Neural progenitor cell (in vitro differentiated cells): ENCODE measurements around the gene MOCOS. TPM values are rescaled to one million over a fixed set of nuclear protein-coding genes. Genes with fewer than 3 reads are reported as not detected.

Experiments
- DNase-seq: peaks from one replicate; pipeline ENCODE4 v3.0.0-alpha.2; 2016; ENCODE audit warnings: low spot score
- H2AFZ ChIP-seq: fragments of 200-600 bp; sonication (generic); replicated peaks from 2 replicates; pipeline ENCODE4 v1.6.1; 2016; ENCODE audit warnings: antibody characterized with exemption
- H3F3A ChIP-seq: fragments of 200-600 bp; sonication (generic); 2 replicates; pipeline ENCODE4 v1.6.1; 2016; ENCODE audit warnings: antibody characterized with exemption, low read depth
- H3K27ac ChIP-seq: fragments of 200-600 bp; sonication (generic); 2 replicates; pipeline ENCODE4 v1.5.1; 2016; ENCODE audit warnings: mild to moderate bottlenecking
- H3K27me3 ChIP-seq: fragments of 200-600 bp; sonication (generic); 2 replicates; pipeline ENCODE4 v1.6.1; 2016; ENCODE audit warnings: mild to moderate bottlenecking, moderate library complexity
- H3K36me3 ChIP-seq: fragments of 200-600 bp; sonication (generic); 2 replicates; pipeline ENCODE4 v1.5.1; 2016
- H3K4me1 ChIP-seq: fragments of 200-600 bp; sonication (generic); 2 replicates; pipeline ENCODE4 v1.6.1; 2016; ENCODE audit warnings: mixed run types
- H3K4me2 ChIP-seq: fragments of 200-600 bp; sonication (generic); 2 replicates; pipeline ENCODE4 v1.6.1; 2016
- H3K4me3 ChIP-seq: fragments of 200-600 bp; sonication (generic); 2 replicates; pipeline ENCODE4 v1.5.1; 2016
- H3K79me2 ChIP-seq: fragments of 200-600 bp; sonication (generic); 2 replicates; pipeline ENCODE4 v1.6.1; 2016; ENCODE audit warnings: low read depth
- H3K9ac ChIP-seq: fragments of 200-600 bp; sonication (generic); 2 replicates; pipeline ENCODE4 v1.6.1; 2016
- H3K9me3 ChIP-seq: fragments of 200-600 bp; sonication (generic); 2 replicates; pipeline ENCODE4 v1.5.1; 2016; ENCODE audit warnings: low read depth
- H4K20me1 ChIP-seq: fragments of 200-600 bp; sonication (generic); 2 replicates; pipeline ENCODE4 v1.6.1; 2016; ENCODE audit warnings: low read depth
- H3K27ac Mint-ChIP-seq: 3 replicates; pipeline ENCODE4 v1.8.0; 2021; ENCODE audit warnings: mixed read lengths
- H3K27me3 Mint-ChIP-seq: 2 replicates; pipeline ENCODE4 v1.8.0; 2022; ENCODE audit warnings: low read depth, mild to moderate bottlenecking, inconsistent platforms, moderate library complexity, mixed read lengths; ENCODE audit not compliant: insufficient read depth
- H3K36me3 Mint-ChIP-seq: 3 replicates; pipeline ENCODE4 v1.8.0; 2021; ENCODE audit warnings: mixed read lengths
- H3K4me1 Mint-ChIP-seq: 3 replicates; pipeline ENCODE4 v1.8.0; 2021; ENCODE audit warnings: mixed read lengths
- H3K4me3 Mint-ChIP-seq: 3 replicates; pipeline ENCODE4 v1.8.0; 2021; ENCODE audit warnings: mild to moderate bottlenecking, moderate library complexity, mixed read lengths
- H3K9me3 Mint-ChIP-seq: 3 replicates; pipeline ENCODE4 v1.8.0; 2020; ENCODE audit warnings: mixed read lengths
- EZH2 ChIP-seq: fragments of 200-600 bp; sonication (generic); IDR thresholded peaks from 2 replicates; pipeline ENCODE4 v1.6.1; 2017; ENCODE audit warnings: antibody characterized with exemption, mild to moderate bottlenecking, moderate library complexity
- EZH2phosphoT487 ChIP-seq: fragments of 200-600 bp; sonication (generic); IDR thresholded peaks from 2 replicates; pipeline ENCODE4 v1.6.1; 2017; ENCODE audit warnings: antibody characterized with exemption
- total RNA-seq: library from RNA; depleted of rRNA; stranded (reverse); fragments of >200 nt; gene quantifications from 2 replicates; pipeline ENCODE4 v1.2.3, GENCODE V29; 2015; ENCODE audit warnings: low replicate concordance
- TF ChIP-seq, protein P1 (sequence below): fragments of 200-600 bp; sonication (generic); IDR thresholded peaks from 2 replicates; pipeline ENCODE4 v1.5.1; 2017; ENCODE audit warnings: antibody characterized with exemption, mild to moderate bottlenecking

The MOCOS gene
- total RNA-seq, 1 donor from 2014 or later, result 0.36 TPM

DNA sequence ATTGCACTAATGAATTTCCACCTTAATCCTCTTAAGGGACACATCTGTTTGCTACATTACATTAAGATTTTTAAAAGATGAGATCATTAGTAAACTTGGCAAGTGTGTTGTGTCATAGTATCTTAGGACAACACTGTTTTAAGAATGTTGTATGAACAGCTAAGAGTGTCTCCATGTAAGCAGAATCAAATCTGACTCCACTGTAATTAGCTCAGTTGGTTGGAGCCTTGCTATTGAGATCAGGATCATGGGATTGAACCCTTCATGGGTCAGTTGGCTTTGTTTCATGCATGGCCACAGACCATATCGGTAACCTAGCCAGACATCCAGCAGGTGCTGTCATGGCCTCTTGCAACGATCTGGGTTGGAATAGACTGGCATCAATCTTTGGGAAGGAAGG, 115.4 kb downstream of the MOCOS start:
- TF ChIP-seq EZH2phosphoT487, result no peak
- TF ChIP-seq, protein P1, sequence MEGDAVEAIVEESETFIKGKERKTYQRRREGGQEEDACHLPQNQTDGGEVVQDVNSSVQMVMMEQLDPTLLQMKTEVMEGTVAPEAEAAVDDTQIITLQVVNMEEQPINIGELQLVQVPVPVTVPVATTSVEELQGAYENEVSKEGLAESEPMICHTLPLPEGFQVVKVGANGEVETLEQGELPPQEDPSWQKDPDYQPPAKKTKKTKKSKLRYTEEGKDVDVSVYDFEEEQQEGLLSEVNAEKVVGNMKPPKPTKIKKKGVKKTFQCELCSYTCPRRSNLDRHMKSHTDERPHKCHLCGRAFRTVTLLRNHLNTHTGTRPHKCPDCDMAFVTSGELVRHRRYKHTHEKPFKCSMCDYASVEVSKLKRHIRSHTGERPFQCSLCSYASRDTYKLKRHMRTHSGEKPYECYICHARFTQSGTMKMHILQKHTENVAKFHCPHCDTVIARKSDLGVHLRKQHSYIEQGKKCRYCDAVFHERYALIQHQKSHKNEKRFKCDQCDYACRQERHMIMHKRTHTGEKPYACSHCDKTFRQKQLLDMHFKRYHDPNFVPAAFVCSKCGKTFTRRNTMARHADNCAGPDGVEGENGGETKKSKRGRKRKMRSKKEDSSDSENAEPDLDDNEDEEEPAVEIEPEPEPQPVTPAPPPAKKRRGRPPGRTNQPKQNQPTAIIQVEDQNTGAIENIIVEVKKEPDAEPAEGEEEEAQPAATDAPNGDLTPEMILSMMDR, result no peak
- no peak for TF ChIP-seq EZH2
- peak overlapping the region; percentile 33 for H3K4me2 ChIP-seq
- Mint-ChIP-seq H3K36me3 (peaks cover 15% of the 10 kb centered on the region), H3K4me3 (peak overlapping the region; percentile 22), H3K27me3 (peaks cover 4% of the 10 kb centered on the region), H3K27ac (no peak overlapping the region), H3K9me3 (peaks cover 2% of the 10 kb centered on the region), H3K4me1 (peaks cover 31% of the 10 kb centered on the region)
- H3K27me3 ChIP-seq, result no peaks in the 10 kb centered on the region
- peaks cover 100% of the 10 kb centered on the region for H3K79me2 ChIP-seq
- H4K20me1 ChIP-seq, result peaks cover 91% of the 10 kb centered on the region
- no peaks in the 10 kb centered on the region for H3K9me3 ChIP-seq
- DNase-seq, result no peak
- H2AFZ ChIP-seq, result no peak overlapping the region
- H3K36me3 ChIP-seq, result no peaks in the 10 kb centered on the region
- no peaks in the 10 kb centered on the region for H3F3A ChIP-seq
- peaks cover 38% of the 10 kb centered on the region for H3K4me1 ChIP-seq
- no peak overlapping the region for H3K27ac ChIP-seq
- no peak overlapping the region for H3K4me3 ChIP-seq
- H3K9ac ChIP-seq, result no peak overlapping the region

DNA sequence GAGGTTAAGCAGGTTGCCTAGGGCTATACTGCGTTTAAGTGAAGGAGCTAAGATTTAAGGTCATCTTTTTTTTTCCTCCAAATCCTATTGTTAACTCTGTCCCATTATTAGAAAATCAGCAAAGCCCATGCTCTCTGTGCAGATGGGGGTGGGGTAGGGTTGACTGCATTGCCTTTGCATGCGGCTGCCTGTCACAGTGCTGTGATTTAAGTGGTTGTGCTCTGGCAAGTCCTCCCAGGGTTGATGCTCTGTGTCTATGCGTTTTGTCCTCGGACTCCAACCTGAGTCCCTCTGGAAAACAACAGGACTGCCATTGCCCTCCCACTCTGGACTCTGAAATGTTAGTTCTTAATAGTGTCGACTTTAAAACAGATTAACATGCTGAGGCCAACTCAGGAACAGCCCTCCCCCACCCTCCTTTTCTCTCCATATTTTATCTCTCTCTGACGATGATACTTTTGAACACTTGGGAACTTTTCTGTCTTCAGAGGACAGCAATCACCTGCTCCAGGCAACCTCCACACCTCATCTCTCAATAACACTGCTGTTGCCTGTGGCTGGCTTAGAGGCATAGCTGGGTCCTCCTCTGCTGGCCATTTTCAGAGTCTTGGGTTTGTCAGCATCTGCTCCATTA, 116.0 kb downstream of the MOCOS start:
- Histone ChIP-seq H2AFZ (no peak overlapping the region), H3K9ac (no peak overlapping the region), H3K9me3 (no peaks in the 10 kb centered on the region), H3K4me1 (peaks cover 38% of the 10 kb centered on the region), H3F3A (no peaks in the 10 kb centered on the region), H4K20me1 (peaks cover 97% of the 10 kb centered on the region), H3K27ac (no peak overlapping the region), H3K4me2 (peak overlapping the region; percentile 33), H3K79me2 (peaks cover 100% of the 10 kb centered on the region), H3K4me3 (no peak overlapping the region), H3K27me3 (no peaks in the 10 kb centered on the region), H3K36me3 (no peaks in the 10 kb centered on the region)
- Mint-ChIP-seq H3K36me3 (peaks cover 15% of the 10 kb centered on the region), H3K27ac (no peak overlapping the region), H3K27me3 (peaks cover 4% of the 10 kb centered on the region), H3K9me3 (peaks cover 2% of the 10 kb centered on the region), H3K4me3 (no peak overlapping the region), H3K4me1 (peaks cover 31% of the 10 kb centered on the region)
- DNase-seq, result no peak
- no peak for TF ChIP-seq EZH2
- TF ChIP-seq EZH2phosphoT487, result no peak

DNA sequence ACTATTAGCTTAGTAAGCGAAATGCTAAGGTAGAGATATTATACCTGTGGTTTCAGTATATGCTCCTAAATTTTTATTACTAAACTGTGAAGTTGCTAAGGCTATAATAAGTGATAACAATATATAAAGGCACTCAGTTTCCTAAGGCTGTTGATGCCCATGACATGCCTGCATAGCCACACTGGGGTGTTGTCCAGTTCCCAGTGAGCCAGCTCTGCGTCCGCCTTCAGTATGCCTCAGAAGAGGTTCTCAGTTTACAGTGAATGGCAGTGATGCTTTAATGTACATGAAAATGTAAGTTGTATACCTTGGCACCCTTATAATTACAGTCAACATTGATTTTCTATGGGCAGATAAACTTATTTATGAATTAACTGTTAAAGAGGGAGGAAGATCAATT, 117.4 kb downstream of the MOCOS start:
- Mint-ChIP-seq H3K27me3 (peaks cover 2% of the 10 kb centered on the region), H3K9me3 (no peaks in the 10 kb centered on the region), H3K36me3 (peaks cover 17% of the 10 kb centered on the region), H3K27ac (no peak overlapping the region), H3K4me3 (no peak overlapping the region), H3K4me1 (peaks cover 30% of the 10 kb centered on the region)
- no peak overlapping the region for H3K9ac ChIP-seq
- peaks cover 28% of the 10 kb centered on the region for H3K4me1 ChIP-seq
- H3K4me2 ChIP-seq, result no peak overlapping the region
- H3K27ac ChIP-seq, result no peak overlapping the region
- no peaks in the 10 kb centered on the region for H3K9me3 ChIP-seq
- H3K4me3 ChIP-seq, result no peak overlapping the region
- H2AFZ ChIP-seq, result no peak overlapping the region
- H4K20me1 ChIP-seq, result peaks cover 100% of the 10 kb centered on the region
- H3F3A ChIP-seq, result no peaks in the 10 kb centered on the region
- TF ChIP-seq EZH2, result no peak
- TF ChIP-seq, protein P1, result no peak
- no peak for TF ChIP-seq EZH2phosphoT487
- peaks cover 100% of the 10 kb centered on the region for H3K79me2 ChIP-seq
- no peak for DNase-seq
- no peaks in the 10 kb centered on the region for H3K27me3 ChIP-seq
- no peaks in the 10 kb centered on the region for H3K36me3 ChIP-seq

DNA sequence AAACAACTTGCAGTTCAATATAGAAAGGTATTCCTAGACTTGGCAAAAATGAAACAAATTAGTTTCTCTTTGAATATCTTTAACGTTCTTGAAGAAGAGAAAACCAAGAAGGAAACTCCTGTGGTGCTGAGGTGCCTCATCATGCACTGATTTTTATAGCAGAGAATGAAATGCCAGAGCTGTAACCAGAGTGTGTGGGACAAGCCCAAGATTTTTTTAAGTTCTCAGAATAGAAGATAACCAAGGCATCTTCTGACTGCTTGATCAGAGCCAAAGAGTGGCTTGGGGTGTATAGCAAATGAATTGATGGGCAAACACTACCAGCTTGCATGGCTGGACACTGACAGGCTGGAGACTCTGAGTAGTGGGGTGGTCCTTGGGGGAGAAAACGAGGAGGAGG, 118.1 kb downstream of the MOCOS start:
- H3K9ac ChIP-seq, result no peak overlapping the region
- TF ChIP-seq, protein P1, result no peak
- TF ChIP-seq EZH2phosphoT487 (no peak), EZH2 (no peak)
- H4K20me1 ChIP-seq, result peaks cover 100% of the 10 kb centered on the region
- H3K27ac ChIP-seq, result no peak overlapping the region
- H3K9me3 ChIP-seq, result no peaks in the 10 kb centered on the region
- peaks cover 100% of the 10 kb centered on the region for H3K79me2 ChIP-seq
- no peaks in the 10 kb centered on the region for H3K36me3 ChIP-seq
- Mint-ChIP-seq H3K4me3 (no peak overlapping the region), H3K27me3 (peaks cover 2% of the 10 kb centered on the region), H3K36me3 (peaks cover 17% of the 10 kb centered on the region), H3K27ac (no peak overlapping the region), H3K4me1 (peaks cover 30% of the 10 kb centered on the region), H3K9me3 (no peaks in the 10 kb centered on the region)
- no peaks in the 10 kb centered on the region for H3F3A ChIP-seq
- H3K27me3 ChIP-seq, result no peaks in the 10 kb centered on the region
- H3K4me2 ChIP-seq, result no peak overlapping the region
- H2AFZ ChIP-seq, result no peak overlapping the region
- no peak overlapping the region for H3K4me3 ChIP-seq
- peaks cover 24% of the 10 kb centered on the region for H3K4me1 ChIP-seq
- DNase-seq, result no peak
